H1 (cell line): Measurements from ENCODE around the gene DDX50. TPM values are rescaled to one million over a fixed set of nuclear protein-coding genes. Genes with fewer than 3 reads are reported as not detected.

Experiments used
- CTCF ChIA-PET: fragments of 300-600 bp; sonication (Branson Sonifier 250); formaldehyde crosslinking; loops from one replicate; lab custom pipeline; 2021; ENCODE audit not compliant: partially characterized antibody; lab: Charles Lee
- POLR2A ChIA-PET: fragments of 300-600 bp; sonication (Branson Sonifier 250); formaldehyde crosslinking; loops from one replicate; lab custom pipeline; 2021; ENCODE audit warnings: inconsistent platforms; ENCODE audit not compliant: partially characterized antibody; lab: Charles Lee
- DNase-seq, 2 experiments: peaks; one replicate each; pipeline versions ENCODE4 v3.0.0 to v3.0.0-alpha.2; 2010 to 2022; ENCODE audit warnings: low spot score in 2 of 2, low read depth in 1 of 2, mixed read lengths in 1 of 2
- FAIRE-seq: peaks from 2 replicates; lab custom pipeline; 2011; peaks lifted over from hg19 to GRCh38; lab: Jason Lieb, UNC
- H2AFZ ChIP-seq: 2 replicates; pipeline ENCODE4 v1.8.1; 2012; ENCODE audit warnings: low read length, inconsistent platforms
- H2AK5ac ChIP-seq: 2 replicates; pipeline ENCODE4 v1.6.1; 2013; ENCODE audit warnings: low read depth, low read length
- H2BK120ac ChIP-seq: replicated peaks from 2 replicates; pipeline ENCODE3; 2013; ENCODE audit warnings: low read depth, low read length, inconsistent platforms
- H2BK12ac ChIP-seq: 2 replicates; pipeline ENCODE4 v1.6.1; 2013; ENCODE audit warnings: low read depth, low read length
- H2BK15ac ChIP-seq: 2 replicates; pipeline ENCODE4 v1.6.1; 2013; ENCODE audit warnings: low read length
- H2BK20ac ChIP-seq: 2 replicates; pipeline ENCODE4 v1.6.1; 2013; ENCODE audit warnings: low read length
- H2BK5ac ChIP-seq: 2 replicates; pipeline ENCODE4 v1.6.1; 2013; ENCODE audit warnings: low read depth, low read length
- H3K14ac ChIP-seq: 2 replicates; pipeline ENCODE4 v1.6.1; 2013; ENCODE audit warnings: inconsistent platforms; ENCODE audit not compliant: insufficient read length
- H3K18ac ChIP-seq: 2 replicates; pipeline ENCODE4 v1.6.1; 2013; ENCODE audit warnings: low read length; ENCODE audit errors: extremely low read depth
- H3K23ac ChIP-seq: 2 replicates; pipeline ENCODE4 v1.6.1; 2013; ENCODE audit warnings: inconsistent platforms; ENCODE audit not compliant: insufficient read length
- H3K23me2 ChIP-seq: 2 replicates; pipeline ENCODE4 v1.6.1; 2013; ENCODE audit warnings: low read depth, low read length
- H3K27ac ChIP-seq: 2 replicates; pipeline ENCODE4 v1.6.1; 2011; ENCODE audit warnings: low read depth, low read length, inconsistent platforms
- H3K27me3 ChIP-seq, 4 experiments: replicated peaks in 1 of 4; 1 replicate in 1 of 4; 2 replicates in 3 of 4; pipeline versions ENCODE4 v1.6.1 to v1.8.1; 2011 to 2013; ENCODE audit warnings: low read length in 3 of 4, mild to moderate bottlenecking in 3 of 4, inconsistent platforms in 2 of 4, mixed read lengths in 2 of 4, moderate library complexity in 1 of 4; ENCODE audit not compliant: control insufficient read depth in 3 of 4, insufficient read depth in 3 of 4; ENCODE audit errors: extremely low read depth in 1 of 4
- H3K36me3 ChIP-seq, 4 experiments: 2 replicates each; pipeline versions ENCODE4 v1.6.1 to v1.8.1; 2011 to 2013; ENCODE audit warnings: mild to moderate bottlenecking in 4 of 4, low read length in 3 of 4, moderate library complexity in 2 of 4, control low read depth in 1 of 4, inconsistent platforms in 1 of 4; ENCODE audit not compliant: insufficient read depth in 4 of 4, control insufficient read depth in 2 of 4
- H3K4ac ChIP-seq: replicated peaks from 2 replicates; pipeline ENCODE3; 2013; ENCODE audit warnings: low read length, low read depth, mixed read lengths, inconsistent platforms; ENCODE audit not compliant: insufficient read length
- H3K4me1 ChIP-seq, 4 experiments: replicated peaks in 1 of 4; 1 replicate in 1 of 4; 2 replicates in 3 of 4; pipeline versions ENCODE4 v1.6.1 to v1.8.1; 2011 to 2013; ENCODE audit warnings: low read length in 3 of 4, inconsistent platforms in 2 of 4, mixed read lengths in 1 of 4; ENCODE audit not compliant: insufficient read depth in 4 of 4, control insufficient read depth in 3 of 4
- H3K4me2 ChIP-seq, 2 experiments: 2 replicates each; pipeline versions ENCODE4 v1.6.1 to v1.8.1; 2011 to 2013; ENCODE audit warnings: low read depth in 2 of 2, low read length in 2 of 2, control low read depth in 1 of 2, inconsistent platforms in 1 of 2, mild to moderate bottlenecking in 1 of 2; ENCODE audit not compliant: insufficient read depth in 1 of 2
- H3K4me3 ChIP-seq, 4 experiments: fragments of 200-600, 300-600 bp in 1 of 4; sonication (generic), shearing (Covaris generic), sonication (Bioruptor Twin) in 1 of 4; 2 replicates each; pipeline versions ENCODE4 v1.5.1 to v1.8.1; 2011 to 2016; ENCODE audit warnings: low read length in 4 of 4, low read depth in 3 of 4, control low read depth in 2 of 4, inconsistent platforms in 2 of 4, mild to moderate bottlenecking in 2 of 4, mixed read lengths in 1 of 4, moderate library complexity in 1 of 4; ENCODE audit not compliant: insufficient read depth in 2 of 4; ENCODE audit errors: extremely low read depth in 1 of 4
- H3K56ac ChIP-seq: replicated peaks from 2 replicates; pipeline ENCODE3; 2013; ENCODE audit warnings: low read depth, mild to moderate bottlenecking, mixed read lengths, low read length, inconsistent platforms; ENCODE audit not compliant: insufficient read length
- H3K79me1 ChIP-seq: 2 replicates; pipeline ENCODE4 v1.6.1; 2013; ENCODE audit warnings: low read depth, low read length, control low read depth
- H3K79me2 ChIP-seq, 2 experiments: 2 replicates each; pipeline versions ENCODE4 v1.6.1 to v1.8.1; 2012 to 2013; ENCODE audit warnings: low read length in 2 of 2, mild to moderate bottlenecking in 2 of 2, inconsistent platforms in 1 of 2; ENCODE audit not compliant: insufficient read depth in 2 of 2, control insufficient read depth in 1 of 2
- H3K9ac ChIP-seq, 4 experiments: replicated peaks in 1 of 4; 1 replicate in 1 of 4; 2 replicates in 3 of 4; pipeline versions ENCODE4 v1.6.1 to v1.8.1; 2011 to 2013; ENCODE audit warnings: low read depth in 3 of 4, low read length in 3 of 4, control low read depth in 2 of 4, mild to moderate bottlenecking in 2 of 4, moderate library complexity in 2 of 4, inconsistent platforms in 1 of 4; ENCODE audit errors: extremely low read depth in 1 of 4
- H3K9me3 ChIP-seq, 2 experiments: 2 replicates each; pipeline versions ENCODE4 v1.6.1 to v1.8.1; 2012 to 2013; ENCODE audit warnings: mild to moderate bottlenecking in 2 of 2, moderate library complexity in 2 of 2, control low read depth in 1 of 2, inconsistent platforms in 1 of 2, low read depth in 1 of 2, low read length in 1 of 2, mixed read lengths in 1 of 2; ENCODE audit not compliant: insufficient read depth in 2 of 2
- H4K20me1 ChIP-seq, 2 experiments: replicated peaks in 1 of 2; 2 replicates each; pipeline versions ENCODE3 to v1.8.1; 2011 to 2013; ENCODE audit warnings: inconsistent platforms in 2 of 2, low read length in 2 of 2, mild to moderate bottlenecking in 1 of 2; ENCODE audit not compliant: insufficient read depth in 2 of 2, control insufficient read depth in 1 of 2
- H4K5ac ChIP-seq: 2 replicates; pipeline ENCODE4 v1.6.1; 2013; ENCODE audit warnings: low read length, low read depth, mixed read lengths, inconsistent platforms; ENCODE audit not compliant: insufficient read length
- H4K8ac ChIP-seq: 2 replicates; pipeline ENCODE4 v1.8.0; 2013; ENCODE audit warnings: mild to moderate bottlenecking, moderate library complexity, low read length, inconsistent platforms; ENCODE audit not compliant: insufficient read depth; ENCODE audit errors: extremely low read depth
- H4K91ac ChIP-seq: replicated peaks from 2 replicates; pipeline ENCODE3; 2013; ENCODE audit warnings: low read length, mixed read lengths, inconsistent platforms; ENCODE audit not compliant: insufficient read length
- ASH2L ChIP-seq: fragments of 200-600, 300-600 bp; sonication (generic); IDR thresholded peaks from one replicate; pipeline ENCODE4 v1.7.1; 2017; ENCODE audit warnings: low read length
- E2F6 ChIP-seq: IDR thresholded peaks from 2 replicates; pipeline ENCODE4 v1.6.1; 2012; ENCODE audit warnings: inconsistent platforms
- KDM1A ChIP-seq: fragments of 200-600, 300-600 bp; sonication (generic); IDR thresholded peaks from 2 replicates; pipeline ENCODE4 v1.7.1; 2016; ENCODE audit warnings: mild to moderate bottlenecking, low read length, borderline replicate concordance
- TBP ChIP-seq: IDR thresholded peaks from 2 replicates; pipeline ENCODE4 v1.6.1; 2011; ENCODE audit warnings: low read depth, low read length, improper control_type of control experiment
- WGBS, 2 experiments: shearing (Covaris generic) in 1 of 2; methylation state at CpG; one replicate each; pipeline versions ENCODE4 v1.1.6 to v1.1.7; 2013 to 2015; ENCODE audit warnings: low lambda C conversion rate in 2 of 2, mixed read lengths in 2 of 2, inconsistent platforms in 1 of 2, low coverage in 1 of 2, missing lambda C conversion rate in 1 of 2; ENCODE audit not compliant: insufficient replicate concordance in 2 of 2, insufficient coverage in 1 of 2, insufficient read length in 1 of 2; ENCODE audit errors: extremely low coverage in 1 of 2, missing lambda C conversion rate in 1 of 2; 5-methylcytosine and 5-hydroxymethylcytosine counted together
- polyA plus RNA-seq, 7 experiments: library from polyadenylated mRNA; depleted of rRNA in 3 of 7; stranded (reverse) in 5 of 7; unstranded in 2 of 7; fragments of >200 nt in 5 of 7; fragments of 200-250 nt in 2 of 7; gene quantifications; 1 replicate in 5 of 7; 2 replicates in 1 of 7; 4 replicates in 1 of 7; pipeline versions ENCODE4 v1.2.1 to v1.2.3, GENCODE V29; 2011 to 2013; ENCODE audit warnings: missing spikeins in 2 of 7, mixed read lengths in 2 of 7
- total RNA-seq: library from RNA; stranded (reverse); fragmentation: NEBNext Ultra II Directional; extraction: Animal tissue kit (Norgen Biotek cat#: 25700); gene quantifications from 2 replicates; pipeline ENCODE4 v1.2.1, GENCODE V29; 2021

DDX50 gene
- total and polyA plus RNA-seq, 2 of the 8 experiments (the other 6 are each of a cell fraction or from before 2014, with no cell fraction given) = 20.0 to 36.5 TPM

DNA sequence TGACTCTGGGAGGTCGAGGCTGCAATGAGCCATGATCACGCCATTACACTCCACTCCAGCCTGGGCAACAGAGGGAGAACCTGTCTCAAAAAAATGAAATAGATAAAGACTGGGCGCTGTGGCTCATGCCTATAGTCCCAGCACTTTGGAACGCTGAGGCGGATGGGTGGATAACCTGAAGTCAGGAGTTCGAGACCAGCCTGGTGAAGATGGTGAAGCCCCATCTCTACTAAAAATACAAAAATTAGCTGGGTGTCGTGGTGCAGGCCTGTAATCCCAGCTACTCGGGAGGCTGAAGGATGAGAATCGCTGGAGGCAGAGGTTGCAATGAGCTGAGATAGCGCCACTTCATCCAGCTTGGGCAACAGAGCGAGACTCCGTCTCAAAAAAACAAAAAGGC is 53.8 kb downstream of the DDX50 start:
- no peak for TF ChIP-seq KDM1A
- no peak for TF ChIP-seq TBP
- TF ChIP-seq E2F6 = no peak
- no peak for TF ChIP-seq ASH2L
- peak overlapping the region; percentile 86; the same call in 1 of the 2 replicates for H4K8ac ChIP-seq
- H3K27me3 ChIP-seq = no peaks in the 10 kb centered on the region
- H4K20me1 ChIP-seq = peaks cover 2 to 7% of the 10 kb centered on the region in 2 experiments
- no peak overlapping the region for H2BK12ac ChIP-seq
- H3K4me3 ChIP-seq = peak overlapping the region in 3 of 4 experiments; percentile 12 to 99 (median 92); a peak in 4 of 8 replicates
- H2BK5ac ChIP-seq = no peak overlapping the region
- no peak overlapping the region for H3K9ac ChIP-seq
- no peaks in the 10 kb centered on the region; a peak in 3 of 7 replicates for H3K4me1 ChIP-seq
- no peak overlapping the region for H3K56ac ChIP-seq
- CTCF ChIA-PET = interaction anchor here (0.6 to 2.1 kb wide), 7 partner anchors 16 to 317 kb away, joined by 3 to 7 read pairs (median 3); no protein-coding TSS in a partner anchor
- H2BK20ac ChIP-seq = no peak overlapping the region
- H3K79me2 ChIP-seq = peaks cover 28 to 44% of the 10 kb centered on the region in 2 experiments
- peaks cover under 1 to 11% (median 2%) of the 10 kb centered on the region in 4 experiments; a peak in 7 of 8 replicates for H3K36me3 ChIP-seq
- H3K18ac ChIP-seq = no peak overlapping the region
- H3K23me2 ChIP-seq = peaks cover 4% of the 10 kb centered on the region
- H3K4ac ChIP-seq = no peak overlapping the region
- H4K5ac ChIP-seq = no peak overlapping the region
- no peak overlapping the region for H3K14ac ChIP-seq
- POLR2A ChIA-PET = interaction anchor here (1.0 to 9.3 kb wide), 13 partner anchors 9 to 548 kb away, joined by 3 to 91 read pairs (median 7); partner anchors contain the start of genes CCAR1, DDX50, KIFBP and RUFY2
- peaks cover 2% of the 10 kb centered on the region; the same call in 1 of the 2 replicates for H3K79me1 ChIP-seq
- no peak overlapping the region for H2BK120ac ChIP-seq
- no peak overlapping the region for H3K27ac ChIP-seq
- H2BK15ac ChIP-seq = no peak overlapping the region
- no peak overlapping the region for H4K91ac ChIP-seq
- DNase-seq = no peak
- H2AFZ ChIP-seq = no peak overlapping the region
- FAIRE-seq = no peak
- 88% methylated on average over 12 of the region's 12 CpGs; no CpG with 5 or more reads in 1 of the 2 experiments for WGBS, 2 experiments
- H2AK5ac ChIP-seq = no peak overlapping the region
- H3K23ac ChIP-seq = no peak overlapping the region
- peak overlapping the region; percentile 48 to 92 for H3K4me2 ChIP-seq
- no peaks in the 10 kb centered on the region for H3K9me3 ChIP-seq
